ENCODE data around the gene AGTPBP1. TPM values are rescaled to one million over a fixed set of nuclear protein-coding genes. Genes with fewer than 3 reads are reported as not detected.

Gene AGTPBP1
- total and polyA plus RNA-seq, 4 donors = 49.4 to 148 (median 61.6) TPM

- H3K9me3 ChIP-seq (ENCODE audit: control insufficient read depth, insufficient read depth, low read length) = no peaks in the 10 kb centered on the region
- peak overlapping the region; percentile 29 for H3K4me3 ChIP-seq (ENCODE audit: low read depth, low read length)
- no peaks in the 10 kb centered on the region for H3K36me3 ChIP-seq (ENCODE audit: control insufficient read depth, insufficient read depth, low read length)
- H3K27ac ChIP-seq (ENCODE audit: low read depth, low read length) = peak overlapping the region; percentile 89
- H3K27me3 ChIP-seq (ENCODE audit: control insufficient read depth, insufficient read depth, low read length) = no peaks in the 10 kb centered on the region
- peaks cover 5% of the 10 kb centered on the region for H3K4me1 ChIP-seq (ENCODE audit: control insufficient read depth, insufficient read depth, low read length)
- DNase-seq (ENCODE audit: low read depth in 4 of 6, low spot score in 6 of 6) = peak; percentile 77 to 95 (median 79)
- WGBS (ENCODE audit: insufficient coverage) = 9% methylated on average over 2 of the region's 4 CpGs
Observed at GRCh38 chr9:85610074-85610860, 131.5 kb downstream of the AGTPBP1 start.

- Histone ChIP-seq H3K4me3 (ENCODE audit: low read depth, low read length) (no peak overlapping the region), H3K9me3 (ENCODE audit: control insufficient read depth, insufficient read depth, low read length) (no peaks in the 10 kb centered on the region), H3K36me3 (ENCODE audit: control insufficient read depth, insufficient read depth, low read length) (peaks cover 2% of the 10 kb centered on the region), H3K4me1 (ENCODE audit: control insufficient read depth, insufficient read depth, low read length) (peaks cover 7% of the 10 kb centered on the region), H3K27me3 (ENCODE audit: control insufficient read depth, insufficient read depth, low read length) (no peaks in the 10 kb centered on the region), H3K27ac (ENCODE audit: low read depth, low read length) (no peak overlapping the region)
- no CpG with 5 or more reads among the region's 1 CpG for WGBS (ENCODE audit: insufficient coverage)
- DNase-seq (ENCODE audit: low read depth in 4 of 6, low spot score in 6 of 6) = no peak
Observed at GRCh38 chr9:85605905-85606304, 135.8 kb downstream of the AGTPBP1 start.

GRCh38 chr9:85603936-85604335, 137.8 kb downstream of the AGTPBP1 start:
- DNase-seq (ENCODE audit: low read depth in 4 of 6, low spot score in 6 of 6) = no peak
- WGBS (ENCODE audit: insufficient coverage) = 100% methylated on average over 2 of the region's 3 CpGs

GRCh38 chr9:85602742-85603141, 139.0 kb downstream of the AGTPBP1 start:
- 94% methylated on average over 6 of the region's 6 CpGs for WGBS (ENCODE audit: insufficient coverage)
- Histone ChIP-seq H3K27ac (ENCODE audit: low read depth, low read length) (no peak overlapping the region), H3K4me1 (ENCODE audit: control insufficient read depth, insufficient read depth, low read length) (peaks cover 7% of the 10 kb centered on the region), H3K27me3 (ENCODE audit: control insufficient read depth, insufficient read depth, low read length) (no peaks in the 10 kb centered on the region), H3K36me3 (ENCODE audit: control insufficient read depth, insufficient read depth, low read length) (peaks cover 5% of the 10 kb centered on the region), H3K9me3 (ENCODE audit: control insufficient read depth, insufficient read depth, low read length) (no peaks in the 10 kb centered on the region), H3K4me3 (ENCODE audit: low read depth, low read length) (no peak overlapping the region)
- DNase-seq (ENCODE audit: low read depth in 4 of 6, low spot score in 6 of 6) = no peak

More at GRCh38 chr9:85603936-85604335, 137.8 kb downstream of the AGTPBP1 start:
- peaks cover 7% of the 10 kb centered on the region for H3K4me1 ChIP-seq (ENCODE audit: control insufficient read depth, insufficient read depth, low read length)
- H3K36me3 ChIP-seq (ENCODE audit: control insufficient read depth, insufficient read depth, low read length) = peaks cover 4% of the 10 kb centered on the region
- no peak overlapping the region for H3K4me3 ChIP-seq (ENCODE audit: low read depth, low read length)
- no peak overlapping the region for H3K27ac ChIP-seq (ENCODE audit: low read depth, low read length)
- H3K27me3 ChIP-seq (ENCODE audit: control insufficient read depth, insufficient read depth, low read length) = no peaks in the 10 kb centered on the region
- no peaks in the 10 kb centered on the region for H3K9me3 ChIP-seq (ENCODE audit: control insufficient read depth, insufficient read depth, low read length)

GRCh38 chr9:85600675-85601263, 141.0 kb downstream of the AGTPBP1 start:
- DNase-seq (ENCODE audit: low read depth in 4 of 6, low spot score in 6 of 6) = no peak
- Histone ChIP-seq H3K4me3 (ENCODE audit: low read depth, low read length) (no peak overlapping the region), H3K27ac (ENCODE audit: low read depth, low read length) (no peak overlapping the region), H3K9me3 (ENCODE audit: control insufficient read depth, insufficient read depth, low read length) (no peaks in the 10 kb centered on the region), H3K4me1 (ENCODE audit: control insufficient read depth, insufficient read depth, low read length) (peaks cover 7% of the 10 kb centered on the region), H3K27me3 (ENCODE audit: control insufficient read depth, insufficient read depth, low read length) (no peaks in the 10 kb centered on the region), H3K36me3 (ENCODE audit: control insufficient read depth, insufficient read depth, low read length) (peaks cover 5% of the 10 kb centered on the region)
- 76% methylated on average over 8 of the region's 8 CpGs for WGBS (ENCODE audit: insufficient coverage)

- Histone ChIP-seq H3K4me1 (ENCODE audit: control insufficient read depth, insufficient read depth, low read length) (peaks cover 7% of the 10 kb centered on the region), H3K4me3 (ENCODE audit: low read depth, low read length) (no peak overlapping the region), H3K9me3 (ENCODE audit: control insufficient read depth, insufficient read depth, low read length) (no peaks in the 10 kb centered on the region), H3K36me3 (ENCODE audit: control insufficient read depth, insufficient read depth, low read length) (peaks cover 5% of the 10 kb centered on the region), H3K27me3 (ENCODE audit: control insufficient read depth, insufficient read depth, low read length) (no peaks in the 10 kb centered on the region), H3K27ac (ENCODE audit: low read depth, low read length) (no peak overlapping the region)
- no CpG with 5 or more reads among the region's 3 CpGs for WGBS (ENCODE audit: insufficient coverage)
- DNase-seq (ENCODE audit: low read depth in 4 of 6, low spot score in 6 of 6) = no peak
Observed at GRCh38 chr9:85599540-85600105, 142.1 kb downstream of the AGTPBP1 start.

- Histone ChIP-seq H3K27me3 (ENCODE audit: control insufficient read depth, insufficient read depth, low read length) (no peaks in the 10 kb centered on the region), H3K9me3 (ENCODE audit: control insufficient read depth, insufficient read depth, low read length) (no peaks in the 10 kb centered on the region), H3K4me1 (ENCODE audit: control insufficient read depth, insufficient read depth, low read length) (no peaks in the 10 kb centered on the region), H3K36me3 (ENCODE audit: control insufficient read depth, insufficient read depth, low read length) (peaks cover 3% of the 10 kb centered on the region), H3K4me3 (ENCODE audit: low read depth, low read length) (no peak overlapping the region), H3K27ac (ENCODE audit: low read depth, low read length) (no peak overlapping the region)
- no peak for DNase-seq (ENCODE audit: low read depth in 4 of 6, low spot score in 6 of 6)
- WGBS (ENCODE audit: insufficient coverage) = no CpG with 5 or more reads among the region's 3 CpGs
Observed at GRCh38 chr9:85594316-85594715, 147.4 kb downstream of the AGTPBP1 start.

- no peaks in the 10 kb centered on the region for H3K27me3 ChIP-seq (ENCODE audit: control insufficient read depth, insufficient read depth, low read length)
- no CpG with 5 or more reads among the region's 3 CpGs for WGBS (ENCODE audit: insufficient coverage)
Observed at GRCh38 chr9:85586684-85587083, 155.1 kb downstream of the AGTPBP1 start.

GRCh38 chr9:85577353-85577952, 164.3 kb downstream of the AGTPBP1 start:
- no peaks in the 10 kb centered on the region for H3K4me1 ChIP-seq (ENCODE audit: control insufficient read depth, insufficient read depth, low read length)
- H3K4me3 ChIP-seq (ENCODE audit: low read depth, low read length) = no peak overlapping the region
- 80% methylated on average over 1 of the region's 1 CpG for WGBS (ENCODE audit: insufficient coverage)
- DNase-seq (ENCODE audit: low read depth in 4 of 6, low spot score in 6 of 6) = no peak
- H3K27me3 ChIP-seq (ENCODE audit: control insufficient read depth, insufficient read depth, low read length) = no peaks in the 10 kb centered on the region
- H3K36me3 ChIP-seq (ENCODE audit: control insufficient read depth, insufficient read depth, low read length) = peaks cover 2% of the 10 kb centered on the region
- H3K27ac ChIP-seq (ENCODE audit: low read depth, low read length) = no peak overlapping the region
- H3K9me3 ChIP-seq (ENCODE audit: control insufficient read depth, insufficient read depth, low read length) = no peaks in the 10 kb centered on the region

More at GRCh38 chr9:85586684-85587083, 155.1 kb downstream of the AGTPBP1 start:
- H3K9me3 ChIP-seq (ENCODE audit: control insufficient read depth, insufficient read depth, low read length) = no peaks in the 10 kb centered on the region
- no peak for DNase-seq (ENCODE audit: low read depth in 4 of 6, low spot score in 6 of 6)
- no peaks in the 10 kb centered on the region for H3K36me3 ChIP-seq (ENCODE audit: control insufficient read depth, insufficient read depth, low read length)
- no peak overlapping the region for H3K27ac ChIP-seq (ENCODE audit: low read depth, low read length)
- no peaks in the 10 kb centered on the region for H3K4me1 ChIP-seq (ENCODE audit: control insufficient read depth, insufficient read depth, low read length)
- no peak overlapping the region for H3K4me3 ChIP-seq (ENCODE audit: low read depth, low read length)

Data from spinal cord (tissue), 10 donors.